ENCODE measurements around the gene UNC13C. TPM values are rescaled to one million over a fixed set of nuclear protein-coding genes. Genes with fewer than 3 reads are reported as not detected.

Gene UNC13C
- polyA plus RNA-seq, 6 donors from 2014 or later = not detected

- H3K27me3 Mint-ChIP-seq = peaks cover 15 to 26% (median 25%) of the 10 kb centered on the region in 3 donors
- H3K4me1 Mint-ChIP-seq = no peaks in the 10 kb centered on the region
- DNase-seq (no peak), ATAC-seq (ENCODE audit: low read depth in 2 of 2) (no peak)
- no peak overlapping the region for H3K4me3 Mint-ChIP-seq
- peaks cover 0 to 7% (median 0%) of the 10 kb centered on the region in 7 donors for H3K9me3 Mint-ChIP-seq
- no peak overlapping the region for H3K27ac Mint-ChIP-seq
- no peaks in the 10 kb centered on the region for H3K36me3 Mint-ChIP-seq
These were observed 3.9 kb downstream of the UNC13C start for GRCh38 chr15:53982071-53982680.

GRCh38 chr15:53982876-53983275 is 4.6 kb downstream of the UNC13C start:
- no peak overlapping the region for H3K27ac Mint-ChIP-seq
- H3K9me3 Mint-ChIP-seq = peaks cover 0 to 7% (median 0%) of the 10 kb centered on the region in 7 donors
- no peak overlapping the region for H3K4me3 Mint-ChIP-seq
- H3K36me3 Mint-ChIP-seq = no peaks in the 10 kb centered on the region
- no peak for DNase-seq
- no peaks in the 10 kb centered on the region for H3K4me1 Mint-ChIP-seq
- H3K27me3 Mint-ChIP-seq = peaks cover 10 to 24% (median 20%) of the 10 kb centered on the region in 3 donors
- ATAC-seq (ENCODE audit: low read depth in 2 of 2) = no peak

DNA sequence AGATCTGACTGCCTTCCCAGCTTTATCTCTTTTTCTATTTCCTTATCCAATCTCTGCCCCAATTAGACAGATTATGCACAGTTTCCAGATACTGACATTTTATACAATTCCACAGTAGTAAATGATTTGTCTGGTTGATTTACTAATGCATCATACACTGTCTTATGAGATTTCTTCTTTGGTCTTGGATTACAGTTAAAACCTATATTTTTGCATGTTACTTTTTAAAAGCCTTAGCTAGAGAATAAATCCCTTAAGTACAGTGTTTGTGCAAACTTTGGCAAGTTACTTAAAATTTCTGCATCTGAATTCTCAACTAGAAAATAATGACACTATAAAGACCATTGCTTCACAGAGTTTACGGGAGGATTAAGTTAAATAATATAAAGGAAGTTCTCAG is 6.0 kb downstream of the UNC13C start:
- Mint-ChIP-seq H3K27me3 (peaks cover under 1 to 15% (median 8%) of the 10 kb centered on the region in 3 donors), H3K27ac (no peak overlapping the region), H3K9me3 (peaks cover 0 to 7% (median 0%) of the 10 kb centered on the region in 7 donors), H3K4me1 (no peaks in the 10 kb centered on the region), H3K4me3 (no peak overlapping the region), H3K36me3 (no peaks in the 10 kb centered on the region)
- no peak for ATAC-seq (ENCODE audit: low read depth in 2 of 2)
- no peak for DNase-seq

- no peak for DNase-seq
- no peak for ATAC-seq (ENCODE audit: low read depth in 2 of 2)
- H3K9me3 Mint-ChIP-seq = peaks cover 0 to 7% (median 0%) of the 10 kb centered on the region in 7 donors
- peaks cover 0 to 12% (median 6%) of the 10 kb centered on the region in 3 donors for H3K27me3 Mint-ChIP-seq
- H3K4me3 Mint-ChIP-seq = no peak overlapping the region
- no peaks in the 10 kb centered on the region for H3K36me3 Mint-ChIP-seq
- H3K27ac Mint-ChIP-seq = no peak overlapping the region
- no peaks in the 10 kb centered on the region for H3K4me1 Mint-ChIP-seq
These were observed 7.3 kb downstream of the UNC13C start for GRCh38 chr15:53985562-53985961.

- peaks cover 0 to 6% (median under 1%) of the 10 kb centered on the region in 3 donors for H3K27me3 Mint-ChIP-seq
- peaks cover 0 to 7% (median under 1%) of the 10 kb centered on the region in 7 donors for H3K9me3 Mint-ChIP-seq
- H3K27ac Mint-ChIP-seq = no peak overlapping the region
- no peaks in the 10 kb centered on the region for H3K36me3 Mint-ChIP-seq
- no peak overlapping the region for H3K4me3 Mint-ChIP-seq
- no peak for DNase-seq
- ATAC-seq (ENCODE audit: low read depth in 2 of 2) = no peak
- no peaks in the 10 kb centered on the region for H3K4me1 Mint-ChIP-seq
These were observed 9.2 kb downstream of the UNC13C start for GRCh38 chr15:53987480-53987879.

DNA sequence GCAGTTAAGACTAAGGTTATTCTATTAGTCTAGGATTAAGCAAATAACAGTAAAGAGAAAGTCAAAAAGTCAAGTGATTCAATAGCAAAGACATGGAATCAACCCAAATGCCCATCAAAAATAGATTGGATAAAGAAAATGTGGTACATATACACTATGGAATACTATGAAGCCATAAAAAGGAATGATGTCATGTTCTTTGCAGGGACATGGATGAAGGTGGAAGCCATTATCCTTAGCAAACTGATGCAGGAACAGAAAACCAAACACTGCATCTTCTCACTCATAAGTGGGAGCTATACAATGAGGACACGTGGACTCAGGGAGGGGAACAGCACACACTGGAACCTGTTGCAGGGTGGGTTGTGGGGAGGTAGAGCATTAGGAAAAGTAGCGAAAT is 29.0 kb downstream of the UNC13C start:
- Mint-ChIP-seq H3K9me3 (peaks cover 0 to 12% (median 4%) of the 10 kb centered on the region in 7 donors), H3K36me3 (no peaks in the 10 kb centered on the region), H3K4me1 (no peaks in the 10 kb centered on the region), H3K4me3 (no peak overlapping the region), H3K27me3 (peaks cover 0 to 3% (median 0%) of the 10 kb centered on the region in 3 donors), H3K27ac (no peak overlapping the region)
- no peak for ATAC-seq (ENCODE audit: low read depth in 2 of 2)
- DNase-seq = no peak

- Mint-ChIP-seq H3K4me1 (no peaks in the 10 kb centered on the region), H3K27ac (no peak overlapping the region), H3K27me3 (peaks cover 0 to 3% (median 0%) of the 10 kb centered on the region in 3 donors), H3K9me3 (peaks cover 0 to 11% (median 0%) of the 10 kb centered on the region in 7 donors), H3K4me3 (no peak overlapping the region), H3K36me3 (no peaks in the 10 kb centered on the region)
- DNase-seq (no peak), ATAC-seq (ENCODE audit: low read depth in 2 of 2) (no peak)
These were observed 33.4 kb downstream of the UNC13C start for GRCh38 chr15:54011656-54012055.

- peaks cover 0 to 3% (median 0%) of the 10 kb centered on the region in 3 donors for H3K27me3 Mint-ChIP-seq
- no peaks in the 10 kb centered on the region for H3K4me1 Mint-ChIP-seq
- ATAC-seq (ENCODE audit: low read depth in 2 of 2) = no peak
- H3K4me3 Mint-ChIP-seq = no peak overlapping the region
- no peak for DNase-seq
- peaks cover 0 to 13% (median 0%) of the 10 kb centered on the region in 7 donors for H3K9me3 Mint-ChIP-seq
- H3K27ac Mint-ChIP-seq = no peak overlapping the region
- H3K36me3 Mint-ChIP-seq = no peaks in the 10 kb centered on the region
These were observed 35.9 kb downstream of the UNC13C start for GRCh38 chr15:54014067-54014655.

GRCh38 chr15:54017251-54017650 is 39.0 kb downstream of the UNC13C start:
- H3K4me3 Mint-ChIP-seq = no peak overlapping the region
- H3K27ac Mint-ChIP-seq = no peak overlapping the region
- no peaks in the 10 kb centered on the region for H3K36me3 Mint-ChIP-seq
- H3K9me3 Mint-ChIP-seq = peaks cover 0 to 9% (median 5%) of the 10 kb centered on the region in 7 donors
- no peak for DNase-seq
- ATAC-seq (ENCODE audit: low read depth in 2 of 2) = no peak
- no peaks in the 10 kb centered on the region for H3K27me3 Mint-ChIP-seq
- H3K4me1 Mint-ChIP-seq = no peaks in the 10 kb centered on the region

- Mint-ChIP-seq H3K4me3 (no peak overlapping the region), H3K27me3 (no peaks in the 10 kb centered on the region), H3K4me1 (no peaks in the 10 kb centered on the region), H3K36me3 (no peaks in the 10 kb centered on the region), H3K27ac (peak overlapping the region in 1 of 6 donors; percentile 39), H3K9me3 (peaks cover 0 to 13% (median 9%) of the 10 kb centered on the region in 7 donors)
- no peak for DNase-seq
- ATAC-seq (ENCODE audit: low read depth in 2 of 2) = no peak
These were observed 39.7 kb downstream of the UNC13C start for GRCh38 chr15:54017959-54018358.

DNA sequence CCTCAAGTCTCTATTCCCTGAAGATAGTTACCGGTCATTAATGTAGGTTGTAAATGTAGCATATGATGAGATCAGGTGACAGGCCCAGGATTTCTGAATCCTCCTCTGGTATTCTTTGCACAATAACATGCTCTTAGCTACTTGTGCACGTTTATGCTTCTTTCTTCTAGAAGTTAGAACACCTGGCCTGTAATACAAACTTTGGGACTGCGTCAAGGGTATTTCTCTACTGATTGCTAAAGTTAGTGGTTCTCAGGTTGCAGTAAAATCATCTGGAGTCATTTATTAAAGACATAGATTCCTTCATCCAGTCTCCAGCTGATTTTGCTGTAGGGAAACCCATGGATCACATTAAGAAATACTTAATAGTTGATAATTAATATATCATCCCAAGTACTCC is 48.0 kb downstream of the UNC13C start:
- H3K4me3 Mint-ChIP-seq = no peak overlapping the region
- no peak for ATAC-seq (ENCODE audit: low read depth in 2 of 2)
- H3K27ac Mint-ChIP-seq = no peak overlapping the region
- H3K27me3 Mint-ChIP-seq = no peaks in the 10 kb centered on the region
- peaks cover 0 to 15% (median 7%) of the 10 kb centered on the region in 7 donors for H3K9me3 Mint-ChIP-seq
- no peaks in the 10 kb centered on the region for H3K36me3 Mint-ChIP-seq
- no peaks in the 10 kb centered on the region for H3K4me1 Mint-ChIP-seq
- no peak for DNase-seq

DNA sequence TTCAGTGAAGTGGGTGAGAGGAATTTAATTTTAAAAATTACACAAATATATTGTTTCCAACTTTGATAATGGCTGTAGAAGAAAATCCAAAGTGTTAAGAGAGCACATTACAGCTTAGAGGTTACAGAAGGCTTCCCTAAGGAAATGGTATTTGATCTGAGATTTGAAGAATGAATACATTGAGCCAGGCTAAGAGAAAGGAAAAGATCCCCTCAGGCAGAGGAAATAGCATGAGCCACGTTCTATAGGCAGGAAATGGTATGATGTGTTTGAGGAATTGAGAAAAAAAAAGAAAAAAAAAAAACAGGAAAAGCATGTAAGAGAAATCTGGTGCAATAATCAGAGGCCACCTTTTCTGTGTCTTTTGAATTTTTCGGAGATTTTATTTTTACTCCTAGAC is 48.6 kb downstream of the UNC13C start:
- Mint-ChIP-seq H3K27ac (no peak overlapping the region), H3K4me3 (no peak overlapping the region)
- no peak for ATAC-seq (ENCODE audit: low read depth in 2 of 2)

DNA sequence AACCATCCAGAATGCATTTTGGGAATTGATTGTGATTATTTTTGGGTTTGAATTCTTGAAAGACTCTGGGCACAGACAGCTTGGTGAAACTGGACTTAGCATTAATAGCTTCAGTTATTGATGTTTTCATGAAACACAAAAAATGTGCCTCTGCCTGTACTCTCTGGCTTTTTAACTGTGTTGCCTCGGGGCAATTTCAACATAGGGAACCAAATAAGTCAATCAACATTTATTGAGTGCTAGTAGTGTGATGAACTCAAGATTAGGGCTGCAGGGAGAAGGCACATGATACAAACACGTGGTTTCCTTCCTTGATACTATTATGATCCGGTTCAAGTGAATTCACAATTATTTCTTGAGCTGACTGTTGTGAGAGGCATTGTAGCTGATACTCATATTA is 50.8 kb downstream of the UNC13C start:
- H3K9me3 Mint-ChIP-seq = peaks cover 0 to 7% (median 0%) of the 10 kb centered on the region in 7 donors
- H3K27ac Mint-ChIP-seq = no peak overlapping the region
- H3K27me3 Mint-ChIP-seq = no peaks in the 10 kb centered on the region
- H3K36me3 Mint-ChIP-seq = no peaks in the 10 kb centered on the region
- DNase-seq = no peak
- ATAC-seq (ENCODE audit: low read depth in 2 of 2) = no peak
- no peak overlapping the region for H3K4me3 Mint-ChIP-seq
- no peaks in the 10 kb centered on the region for H3K4me1 Mint-ChIP-seq

More for the DNA sequence above, 48.6 kb downstream of the UNC13C start:
- peaks cover 0 to 13% (median 7%) of the 10 kb centered on the region in 7 donors for H3K9me3 Mint-ChIP-seq
- H3K27me3 Mint-ChIP-seq = no peaks in the 10 kb centered on the region
- no peaks in the 10 kb centered on the region for H3K4me1 Mint-ChIP-seq
- H3K36me3 Mint-ChIP-seq = no peaks in the 10 kb centered on the region
- DNase-seq = no peak

- H3K27me3 Mint-ChIP-seq = no peaks in the 10 kb centered on the region
- no peak for DNase-seq
- H3K36me3 Mint-ChIP-seq = no peaks in the 10 kb centered on the region
- peaks cover 0 to 6% (median 0%) of the 10 kb centered on the region in 7 donors for H3K9me3 Mint-ChIP-seq
- H3K27ac Mint-ChIP-seq = no peak overlapping the region
- ATAC-seq (ENCODE audit: low read depth in 2 of 2) = no peak
- H3K4me1 Mint-ChIP-seq = no peaks in the 10 kb centered on the region
- no peak overlapping the region for H3K4me3 Mint-ChIP-seq
These were observed 53.8 kb downstream of the UNC13C start for GRCh38 chr15:54032066-54032465.
